ENCODE results near the gene POLE3. TPM values are rescaled to one million over a fixed set of nuclear protein-coding genes. Genes with fewer than 3 reads are reported as not detected.
"Not testable (repeated sequence)": the region's sequence is repeated elsewhere in the genome, so short reads cannot be mapped to it uniquely, and the experiment has no call there.

The POLE3 gene
- total RNA-seq, result 34.8 TPM

GRCh38 chr9:113410207-113410864, at the start of gene POLE3, which contains the start of gene C9orf43:
TSS of gene POLE3 (minus strand) at chr9:113410675. CDS start at chr9:113410293, 382 bp downstream.
TSS of gene C9orf43 (plus strand) at chr9:113410747. CDS start at chr9:113413494, 2,747 bp downstream.
- DNase-seq (ENCODE audit: low spot score), result peak; percentile 95

- DNase-seq (ENCODE audit: low spot score), result no peak
Observed at GRCh38 chr9:113456235-113456634, 45.8 kb upstream of the POLE3 start.

- DNase-seq (ENCODE audit: low spot score), result peak; percentile 57
Observed at GRCh38 chr9:113454914-113455761, 44.7 kb upstream of the POLE3 start.

GRCh38 chr9:113452113-113452605, 41.7 kb upstream of the POLE3 start:
- DNase-seq (ENCODE audit: low spot score), result no peak

- DNase-seq (ENCODE audit: low spot score), result no peak
Observed at GRCh38 chr9:113449376-113449775, 38.9 kb upstream of the POLE3 start.

GRCh38 chr9:113446323-113446740, 35.9 kb upstream of the POLE3 start:
- DNase-seq (ENCODE audit: low spot score), result peak; percentile 29

GRCh38 chr9:113444736-113445135, 34.3 kb upstream of the POLE3 start:
- no peak for DNase-seq (ENCODE audit: low spot score)

- DNase-seq (ENCODE audit: low spot score), result not testable (repeated sequence)
Observed at GRCh38 chr9:113437716-113438115, 27.2 kb upstream of the POLE3 start.

- DNase-seq (ENCODE audit: low spot score), result no peak
Observed at GRCh38 chr9:113436728-113437515, 26.4 kb upstream of the POLE3 start.

GRCh38 chr9:113431191-113431590, 20.7 kb upstream of the POLE3 start:
- no peak for DNase-seq (ENCODE audit: low spot score)

- DNase-seq (ENCODE audit: low spot score), result no peak
Observed at GRCh38 chr9:113428062-113428615, 17.7 kb upstream of the POLE3 start.

GRCh38 chr9:113427629-113428028, 17.2 kb upstream of the POLE3 start:
- DNase-seq (ENCODE audit: low spot score), result no peak

GRCh38 chr9:113426701-113427100, 16.2 kb upstream of the POLE3 start:
- DNase-seq (ENCODE audit: low spot score), result no peak

- no peak for DNase-seq (ENCODE audit: low spot score)
Observed at GRCh38 chr9:113425072-113425471, 14.6 kb upstream of the POLE3 start.

- DNase-seq (ENCODE audit: low spot score), result no peak
Observed at GRCh38 chr9:113421726-113422125, 11.3 kb upstream of the POLE3 start.

- DNase-seq (ENCODE audit: low spot score), result no peak
Observed at GRCh38 chr9:113417370-113417769, 6.9 kb upstream of the POLE3 start.

GRCh38 chr9:113416149-113416721, 5.8 kb upstream of the POLE3 start:
- DNase-seq (ENCODE audit: low spot score), result no peak

- no peak for DNase-seq (ENCODE audit: low spot score)
Observed at GRCh38 chr9:113409883-113410206, 630 bp downstream of the POLE3 start.

- no peak for DNase-seq (ENCODE audit: low spot score)
Observed at GRCh38 chr9:113409481-113409880, 994 bp downstream of the POLE3 start.

- not testable (repeated sequence) for DNase-seq (ENCODE audit: low spot score)
Observed at GRCh38 chr9:113406873-113407511, 3.5 kb downstream of the POLE3 start.

GRCh38 chr9:113406353-113406752, 4.1 kb downstream of the POLE3 start:
- DNase-seq (ENCODE audit: low spot score), result not testable (repeated sequence)

Measured in ureter (tissue), 1 donor.